ENCODE measurements around the gene DCDC2.
"Not testable (repeated sequence)": the region's sequence is repeated elsewhere in the genome, so short reads cannot be mapped to it uniquely, and the experiment has no call there.

Gene DCDC2

DNA sequence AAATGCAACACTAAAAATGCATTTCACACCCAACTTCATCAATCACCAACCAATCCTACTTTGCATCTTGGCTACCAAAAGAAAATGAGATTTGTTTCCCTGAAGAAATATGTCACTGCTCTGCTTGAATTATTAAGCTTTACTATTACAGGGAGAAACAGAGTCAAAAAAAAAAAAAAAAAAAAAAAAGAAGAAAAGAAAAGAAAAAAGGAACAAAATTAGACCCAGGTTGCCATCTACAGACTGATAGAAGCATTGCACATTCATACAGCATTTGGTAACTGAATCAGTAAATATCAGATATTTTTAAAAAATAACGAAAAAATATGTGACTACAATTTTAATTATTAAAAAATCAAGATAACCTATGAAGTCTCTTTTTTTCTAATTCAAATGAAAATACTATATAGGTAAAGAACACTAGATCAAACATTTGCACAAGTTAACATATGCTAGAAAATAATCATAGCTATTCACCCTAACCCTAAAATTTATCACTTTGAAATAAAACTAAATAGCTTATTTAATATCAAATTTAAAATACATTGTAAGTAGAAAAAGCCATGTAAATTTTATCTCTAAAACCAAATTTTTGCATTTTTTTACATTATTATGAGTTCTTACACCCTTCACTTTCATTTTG lies 83.3 kb downstream of the DCDC2 start:
- no peak overlapping the region for H3K4me3 ChIP-seq
- no peak for DNase-seq (ENCODE audit: low spot score)
- no peak overlapping the region for H3K27ac ChIP-seq
- TF ChIP-seq, protein P1, sequence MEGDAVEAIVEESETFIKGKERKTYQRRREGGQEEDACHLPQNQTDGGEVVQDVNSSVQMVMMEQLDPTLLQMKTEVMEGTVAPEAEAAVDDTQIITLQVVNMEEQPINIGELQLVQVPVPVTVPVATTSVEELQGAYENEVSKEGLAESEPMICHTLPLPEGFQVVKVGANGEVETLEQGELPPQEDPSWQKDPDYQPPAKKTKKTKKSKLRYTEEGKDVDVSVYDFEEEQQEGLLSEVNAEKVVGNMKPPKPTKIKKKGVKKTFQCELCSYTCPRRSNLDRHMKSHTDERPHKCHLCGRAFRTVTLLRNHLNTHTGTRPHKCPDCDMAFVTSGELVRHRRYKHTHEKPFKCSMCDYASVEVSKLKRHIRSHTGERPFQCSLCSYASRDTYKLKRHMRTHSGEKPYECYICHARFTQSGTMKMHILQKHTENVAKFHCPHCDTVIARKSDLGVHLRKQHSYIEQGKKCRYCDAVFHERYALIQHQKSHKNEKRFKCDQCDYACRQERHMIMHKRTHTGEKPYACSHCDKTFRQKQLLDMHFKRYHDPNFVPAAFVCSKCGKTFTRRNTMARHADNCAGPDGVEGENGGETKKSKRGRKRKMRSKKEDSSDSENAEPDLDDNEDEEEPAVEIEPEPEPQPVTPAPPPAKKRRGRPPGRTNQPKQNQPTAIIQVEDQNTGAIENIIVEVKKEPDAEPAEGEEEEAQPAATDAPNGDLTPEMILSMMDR (IDR thresholded peaks at IDR 0.05): no peak

DNA sequence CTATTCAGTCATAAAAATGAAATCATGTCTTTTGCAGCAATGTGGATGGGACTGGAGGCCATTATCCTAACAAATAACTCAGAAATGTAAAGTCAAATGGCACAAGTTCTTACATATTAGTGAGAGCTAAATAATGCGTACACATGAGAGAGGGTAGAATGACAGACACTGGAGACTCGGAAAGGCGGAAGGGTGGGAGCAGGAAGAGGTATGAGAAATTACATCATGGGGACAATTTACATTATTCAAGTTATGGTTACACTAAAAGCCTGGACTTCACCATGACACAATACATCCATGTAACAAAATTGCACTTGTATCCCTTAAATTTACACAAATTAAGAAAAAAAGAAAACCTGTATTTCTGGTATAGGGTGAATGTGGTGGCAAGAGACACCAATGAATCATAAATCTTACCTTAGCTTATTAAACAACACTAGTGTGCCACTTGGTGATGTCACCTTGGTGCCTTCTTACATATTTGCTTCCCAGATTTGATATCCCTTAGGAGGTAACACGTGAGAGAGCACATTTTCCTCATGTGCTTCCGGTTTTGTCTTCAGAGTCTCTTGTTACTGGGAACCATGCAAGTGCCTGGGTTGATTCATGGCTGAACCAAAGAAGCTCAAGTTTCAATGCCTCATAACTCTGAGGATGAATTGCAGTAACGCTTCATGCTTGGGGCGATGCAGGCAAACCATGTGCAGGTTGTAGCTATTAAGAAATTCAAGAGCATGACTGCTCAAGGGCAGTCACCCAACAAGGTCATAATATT lies 84.6 kb downstream of the DCDC2 start:
- Histone ChIP-seq H3K27ac (no peak overlapping the region), H3K4me3 (no peak overlapping the region)
- no peak for DNase-seq (ENCODE audit: low spot score)
- TF ChIP-seq, protein P1 (IDR thresholded peaks at IDR 0.05): no peak

DNA sequence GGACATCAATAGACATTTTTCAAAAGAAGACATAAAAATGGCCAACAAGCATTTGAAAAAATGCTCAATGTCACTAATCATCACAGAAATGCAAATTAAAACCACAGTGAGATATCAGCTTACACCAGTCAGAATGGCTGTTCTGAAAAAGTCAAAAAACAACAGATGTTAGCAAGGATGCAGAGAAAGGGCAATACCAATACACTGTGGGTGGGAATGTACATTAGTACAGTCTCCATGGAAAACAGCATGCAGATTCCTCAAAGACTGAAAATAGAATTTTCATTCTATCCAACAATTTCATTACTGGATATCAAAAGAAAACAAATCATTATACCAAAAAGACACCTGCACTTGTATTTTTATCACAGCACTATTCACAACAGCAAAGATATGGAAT lies 85.3 kb downstream of the DCDC2 start:
- TF ChIP-seq, protein P1 (IDR thresholded peaks at IDR 0.05): no peak
- Histone ChIP-seq H3K4me3 (no peak overlapping the region), H3K27ac (no peak overlapping the region)
- no peak for DNase-seq (ENCODE audit: low spot score)

DNA sequence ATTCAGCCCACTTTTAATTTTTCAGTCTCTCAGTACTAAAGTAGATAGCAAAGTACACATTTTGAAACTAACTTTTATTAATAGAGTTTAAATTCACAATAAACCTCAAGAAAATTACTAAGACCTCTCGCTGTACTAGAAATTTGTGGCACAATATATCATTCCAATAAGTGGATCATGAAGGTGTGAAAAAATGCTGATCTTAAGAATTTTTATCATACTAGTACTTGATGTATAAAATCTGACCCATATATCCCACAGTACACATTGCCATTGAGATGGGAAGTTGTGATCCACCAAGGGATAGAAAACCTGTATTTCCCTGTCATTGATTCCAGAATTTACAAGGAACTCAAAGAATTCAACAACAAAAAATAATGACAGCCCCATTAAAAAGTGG lies 85.7 kb downstream of the DCDC2 start:
- Histone ChIP-seq H3K4me3 (no peak overlapping the region), H3K27ac (no peak overlapping the region)
- DNase-seq (ENCODE audit: low spot score): no peak
- TF ChIP-seq, protein P1 (IDR thresholded peaks at IDR 0.05): no peak

DNA sequence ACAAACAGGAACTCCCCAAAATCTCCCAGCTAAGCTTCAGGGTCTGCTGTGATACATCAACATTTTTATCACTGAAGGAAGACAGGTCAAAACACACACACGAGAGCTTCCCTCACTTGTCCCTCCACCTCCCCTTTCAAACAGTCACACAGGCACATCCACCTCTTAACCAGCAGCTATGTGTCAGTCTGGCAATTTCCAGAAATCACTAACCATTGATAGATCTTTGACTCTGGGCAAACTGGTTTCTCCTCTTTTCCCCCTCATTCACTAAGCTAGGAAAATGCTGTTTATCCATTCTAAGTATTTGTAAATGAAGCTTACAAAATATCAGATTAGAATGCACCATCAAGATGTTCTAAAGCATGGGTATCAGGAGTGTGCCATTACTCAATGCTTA lies 87.8 kb downstream of the DCDC2 start:
- Histone ChIP-seq H3K4me3 (no peak overlapping the region), H3K27ac (no peak overlapping the region)
- TF ChIP-seq, protein P1 (IDR thresholded peaks at IDR 0.05): no peak
- DNase-seq (ENCODE audit: low spot score): no peak

DNA sequence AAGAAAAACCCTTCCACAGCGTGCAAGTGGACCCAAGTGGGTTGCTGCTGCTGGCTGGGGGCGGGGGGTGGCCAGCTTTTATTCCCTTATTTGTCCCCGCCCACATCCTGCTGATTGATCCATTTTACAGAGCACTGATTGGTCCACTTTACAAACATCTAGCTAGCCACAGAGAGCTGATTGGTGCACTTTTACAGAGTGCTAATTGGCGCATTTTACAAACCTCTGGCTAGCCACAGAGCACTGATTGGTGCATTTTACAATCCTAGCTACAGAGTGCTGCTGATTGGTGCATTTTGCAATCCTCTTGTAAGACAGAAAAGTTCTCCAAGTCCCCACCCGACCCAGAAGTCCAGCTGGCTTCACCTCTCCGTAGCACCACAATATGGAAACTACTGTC lies 99.6 kb downstream of the DCDC2 start:
- H3K4me3 ChIP-seq; DNase-seq (ENCODE audit: low spot score); H3K27ac ChIP-seq: not testable (repeated sequence)

DNA sequence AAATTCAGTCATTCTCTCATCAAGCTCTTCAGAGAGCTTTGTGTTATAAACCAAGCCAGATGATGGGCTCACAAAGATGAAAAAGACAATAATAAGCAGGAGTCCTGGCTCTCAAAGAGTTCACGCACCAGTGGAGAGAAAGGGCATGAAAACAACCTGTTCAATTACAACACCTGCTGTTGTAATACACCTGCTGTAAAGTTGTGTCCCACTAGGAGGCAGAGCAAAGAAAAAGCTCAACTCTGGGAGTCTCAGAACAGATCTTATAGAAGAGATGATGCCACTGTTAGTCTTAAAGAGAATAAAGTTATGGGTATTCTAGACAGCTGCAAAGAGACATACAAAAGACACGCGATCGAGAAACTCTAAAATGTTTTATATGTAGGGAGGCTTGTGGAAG lies 100.6 kb downstream of the DCDC2 start:
- TF ChIP-seq, protein P1 (IDR thresholded peaks at IDR 0.05): no peak
- Histone ChIP-seq H3K27ac (no peak overlapping the region), H3K4me3 (no peak overlapping the region)
- DNase-seq (ENCODE audit: low spot score): no peak
